HEK293T (cell line): ENCODE measurements around the gene LIN7C.

Experiments used
- CTCF ChIA-PET: fragments of 350-600 bp; formaldehyde crosslinking; extraction: SDS; loops from one replicate; lab custom pipeline; 2021; ENCODE audit warnings: antibody characterized with exemption, inconsistent platforms; lab: Yijun Ruan, JAX
- POLR2A ChIA-PET: fragments of 350-600 bp; formaldehyde crosslinking; extraction: SDS; loops from one replicate; lab custom pipeline; 2020; ENCODE audit warnings: antibody characterized with exemption, inconsistent platforms; lab: Yijun Ruan, JAX
- DNase-seq: peaks from one replicate; pipeline ENCODE4 v3.0.0; 2012; ENCODE audit warnings: mixed read lengths; ENCODE audit errors: extremely low spot score
- ARNT ChIP-seq: fragments of 450-650 bp; IDR thresholded peaks from 2 replicates; pipeline ENCODE4 v1.6.1; 2017; ENCODE audit warnings: mild to moderate bottlenecking
- CTBP1 ChIP-seq: fragments of 450-650 bp; IDR thresholded peaks from 2 replicates; pipeline ENCODE4 v1.6.1; 2016; ENCODE audit warnings: borderline replicate concordance
- ELF4 ChIP-seq: fragments of 450-650 bp; IDR thresholded peaks from 2 replicates; pipeline ENCODE4 v1.6.1; 2017; ENCODE audit warnings: antibody characterized with exemption
- FOXA1 ChIP-seq: fragments of 450-650 bp; IDR thresholded peaks from 2 replicates; pipeline ENCODE4 v1.6.1; 2016; ENCODE audit warnings: mild to moderate bottlenecking
- FOXK2 ChIP-seq: fragments of 450-650 bp; IDR thresholded peaks from 2 replicates; pipeline ENCODE4 v1.6.1; 2016; ENCODE audit warnings: mild to moderate bottlenecking
- HDGF ChIP-seq: fragments of 450-650 bp; IDR thresholded peaks from 2 replicates; pipeline ENCODE4 v1.6.1; 2017; ENCODE audit warnings: antibody characterized with exemption, borderline replicate concordance
- L3MBTL2 ChIP-seq: fragments of 450-650 bp; conservative IDR thresholded peaks from 2 replicates; pipeline ENCODE4 v1.6.1; 2016; ENCODE audit warnings: mild to moderate bottlenecking
- LEF1 ChIP-seq: fragments of 450-650 bp; IDR thresholded peaks from 2 replicates; pipeline ENCODE4 v1.6.1; 2017; ENCODE audit warnings: mild to moderate bottlenecking, borderline replicate concordance
- PKNOX1 ChIP-seq: fragments of 450-650 bp; IDR thresholded peaks from 2 replicates; pipeline ENCODE4 v1.6.1; 2016
- SP1 ChIP-seq: fragments of 450-650 bp; IDR thresholded peaks from 2 replicates; pipeline ENCODE4 v1.6.1; 2017
- SUZ12 ChIP-seq: fragments of 450-650 bp; IDR thresholded peaks from 2 replicates; pipeline ENCODE4 v1.6.1; 2016; ENCODE audit warnings: mild to moderate bottlenecking
- TARDBP ChIP-seq: fragments of 450-650 bp; IDR thresholded peaks from 2 replicates; pipeline ENCODE4 v1.6.1; 2016
- ZNF384 ChIP-seq: fragments of 450-650 bp; IDR thresholded peaks from 2 replicates; pipeline ENCODE4 v1.6.1; 2016

Gene LIN7C

GRCh38 chr11:27445625-27446024 lies 60.9 kb downstream of the LIN7C start:
- CTCF ChIA-PET, result no interaction called here
- TF ChIP-seq CTBP1 (no peak), SP1 (no peak), HDGF (no peak), L3MBTL2 (no peak), ELF4 (no peak), ZNF384 (no peak), FOXA1 (no peak), LEF1 (no peak), FOXK2 (no peak), PKNOX1 (no peak), ARNT (no peak), TARDBP (no peak), SUZ12 (no peak)
- DNase-seq, result no peak
- POLR2A ChIA-PET, result no interaction called here

GRCh38 chr11:27444801-27445215 lies 61.8 kb downstream of the LIN7C start:
- DNase-seq, result no peak
- ChIA-PET CTCF (no interaction called here), POLR2A (interaction anchor here (0.6 kb wide), 1 partner anchor 538 kb away, joined by 3 read pairs; no protein-coding TSS in a partner anchor)
- TF ChIP-seq PKNOX1 (peak; percentile 98), FOXA1 (no peak)
